NCI-H2029 treated with DMSO at 0.1 percent for 48 hours (cell line): ENCODE data around the gene ZGPAT.

Experiments used
- DNase-seq: peaks from one replicate; lab custom pipeline; 2025; lab: John Stamatoyannopoulos, UW

ZGPAT gene

GRCh38 chr20:63678667-63679465, 29.0 kb upstream of the ZGPAT start:
- no peak for DNase-seq

GRCh38 chr20:63679799-63680305, 28.0 kb upstream of the ZGPAT start:
- DNase-seq, result no peak

DNA sequence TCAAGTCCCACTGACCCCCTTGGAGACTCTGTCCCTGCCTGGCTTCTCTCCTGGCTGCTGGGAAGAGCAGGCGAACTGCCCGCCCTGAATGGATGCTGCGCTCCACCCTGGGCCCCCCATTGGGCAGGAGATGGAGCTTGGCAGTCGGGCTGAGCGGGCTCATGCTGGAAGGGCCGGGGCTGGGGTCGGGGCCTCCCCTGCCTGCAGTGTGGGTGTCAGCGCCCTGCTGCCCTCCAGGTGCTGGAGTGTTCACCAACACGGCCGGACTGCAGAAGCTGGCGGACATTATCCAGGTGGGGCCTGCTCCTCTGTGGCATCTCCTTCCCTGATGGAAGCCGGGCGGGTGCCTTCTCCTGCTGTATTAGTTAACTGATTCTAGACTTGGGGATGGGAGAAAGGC, 27.4 kb upstream of the ZGPAT start:
- DNase-seq, result no peak

DNA sequence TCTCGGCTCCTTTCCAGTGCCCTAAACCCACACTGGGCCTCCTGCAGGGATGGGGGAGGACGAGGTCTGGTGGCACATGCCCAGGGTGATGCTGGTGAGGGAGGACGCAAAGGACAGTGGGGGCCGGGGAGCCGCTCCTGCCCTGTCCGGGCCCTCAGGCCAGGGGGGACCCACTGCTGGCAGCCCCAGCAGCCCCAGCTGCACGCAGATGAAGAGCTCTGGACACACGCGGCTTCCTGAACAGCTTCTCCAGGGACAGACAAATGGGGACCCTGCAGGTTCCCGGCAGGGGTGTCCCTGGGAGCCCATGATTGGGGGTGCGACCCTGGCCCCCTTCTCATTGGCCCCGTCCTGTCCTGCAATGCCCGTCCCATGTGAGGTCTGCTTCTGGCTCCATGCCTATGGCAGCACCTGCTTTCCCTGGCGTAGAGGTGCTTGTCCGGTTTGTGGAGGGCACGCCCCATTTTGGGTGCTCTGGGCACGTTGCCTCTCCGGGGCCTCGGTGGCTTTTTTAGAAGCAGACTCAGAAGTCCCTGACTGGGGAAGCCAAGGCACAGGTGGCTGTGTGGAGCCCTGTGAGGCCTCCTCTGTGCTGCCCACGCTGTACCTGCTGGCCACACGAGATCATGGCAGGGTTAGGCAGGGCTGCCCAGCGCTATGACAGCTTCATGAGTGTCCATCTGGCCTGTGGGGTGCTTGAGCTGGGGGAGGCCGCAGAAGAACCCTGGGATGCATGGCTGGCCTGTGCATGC, 26.8 kb upstream of the ZGPAT start:
- no peak for DNase-seq

DNA sequence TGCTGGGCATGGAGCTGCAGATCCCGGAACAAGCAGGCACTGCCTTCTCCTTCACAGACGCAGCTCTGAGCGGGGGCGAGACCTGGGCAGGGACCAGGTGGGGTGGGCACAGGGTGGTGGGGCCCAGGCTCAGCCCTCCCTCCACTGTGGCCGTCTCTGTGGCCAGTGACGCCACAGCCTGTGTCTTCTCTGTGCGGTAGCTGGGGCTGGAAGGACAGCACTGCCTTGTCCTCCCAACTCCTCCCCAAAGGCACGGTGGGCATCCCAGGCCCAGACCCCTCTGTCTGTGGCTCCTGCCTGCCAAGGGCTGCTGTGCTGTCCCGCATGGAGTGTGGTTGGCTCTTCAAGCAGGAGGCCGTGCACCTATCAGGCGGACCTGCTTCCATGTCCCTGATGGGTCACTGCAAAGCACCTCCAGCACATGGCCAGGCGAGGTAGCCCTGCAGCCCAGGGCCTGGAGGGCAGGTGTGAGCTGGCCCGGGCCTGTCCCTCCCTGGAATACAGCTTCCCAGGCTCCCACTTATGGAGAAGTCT, 26.2 kb upstream of the ZGPAT start:
- no peak for DNase-seq

DNA sequence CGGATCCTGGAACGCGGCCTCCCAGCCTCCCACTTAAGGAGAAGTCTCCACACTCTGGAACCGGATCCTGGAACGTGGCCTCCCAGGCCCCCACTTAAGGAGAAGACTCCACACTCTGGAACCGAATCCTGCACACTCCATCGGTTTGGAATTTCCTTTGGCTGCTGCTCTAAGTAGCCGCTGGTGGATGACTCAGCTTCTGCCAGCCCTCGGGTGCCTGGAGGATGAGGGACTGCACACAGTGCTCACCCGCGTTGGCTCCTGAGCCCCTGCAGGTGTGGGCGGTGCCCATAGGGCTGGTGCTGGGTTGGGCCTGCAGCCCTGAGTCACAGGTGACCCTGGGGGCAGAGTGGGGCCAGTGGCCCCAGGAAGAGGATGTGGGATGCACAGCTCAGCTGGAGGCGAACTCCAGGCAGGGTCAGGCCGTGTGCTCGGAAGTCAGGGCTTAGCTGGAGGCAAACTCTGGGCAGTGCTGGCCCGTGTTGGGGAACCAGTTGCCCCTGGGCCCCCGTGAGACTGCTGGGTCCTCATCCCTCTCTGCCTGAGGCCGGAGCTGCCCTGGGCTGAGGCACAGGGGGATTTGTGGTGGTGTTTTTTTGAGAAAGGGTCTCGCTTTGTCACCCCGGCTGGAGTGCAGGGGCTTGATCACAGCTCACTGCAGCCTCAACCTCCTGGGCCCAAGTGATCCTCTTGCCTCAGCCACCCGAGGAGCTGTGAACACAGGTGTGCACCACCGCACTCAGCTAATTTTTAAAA, 25.3 kb upstream of the ZGPAT start:
- no peak for DNase-seq

DNA sequence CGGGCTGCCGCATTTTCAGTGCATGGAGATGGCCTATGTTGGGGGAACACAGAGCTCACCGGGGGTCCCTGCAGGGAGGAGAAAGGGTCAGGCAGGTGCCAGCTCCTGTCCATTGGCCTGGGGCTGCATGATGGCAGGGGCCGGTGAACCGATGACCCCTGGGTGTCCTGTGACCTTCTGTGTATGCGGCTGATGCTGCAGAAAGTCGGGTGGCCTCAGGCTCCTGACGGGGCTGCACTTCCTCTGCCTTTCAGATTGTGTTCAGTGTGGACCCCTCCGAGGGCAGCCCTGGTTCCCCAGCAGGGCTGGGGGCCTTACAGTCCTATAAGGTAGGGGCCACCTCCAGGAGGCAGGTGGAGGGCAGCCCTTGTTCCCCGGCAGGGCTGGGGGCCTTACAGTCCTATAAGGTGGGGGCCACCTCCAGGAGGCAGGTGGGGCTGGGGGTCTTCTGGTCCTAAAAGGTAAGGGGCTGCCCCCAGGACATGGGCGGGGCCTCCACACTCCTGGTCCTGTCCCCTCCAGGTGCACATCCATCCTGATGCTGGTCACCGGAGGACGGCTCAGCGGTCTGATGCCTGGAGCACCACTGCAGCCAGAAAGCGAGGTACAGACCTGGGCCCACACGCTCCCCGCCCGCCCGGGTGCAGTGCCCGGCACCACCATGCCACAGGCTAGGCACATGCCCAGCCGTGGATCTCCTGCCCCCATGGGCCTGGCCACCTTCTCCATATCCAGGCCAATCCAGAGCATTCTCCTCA, 22.4 kb upstream of the ZGPAT start:
- DNase-seq, result no peak

DNA sequence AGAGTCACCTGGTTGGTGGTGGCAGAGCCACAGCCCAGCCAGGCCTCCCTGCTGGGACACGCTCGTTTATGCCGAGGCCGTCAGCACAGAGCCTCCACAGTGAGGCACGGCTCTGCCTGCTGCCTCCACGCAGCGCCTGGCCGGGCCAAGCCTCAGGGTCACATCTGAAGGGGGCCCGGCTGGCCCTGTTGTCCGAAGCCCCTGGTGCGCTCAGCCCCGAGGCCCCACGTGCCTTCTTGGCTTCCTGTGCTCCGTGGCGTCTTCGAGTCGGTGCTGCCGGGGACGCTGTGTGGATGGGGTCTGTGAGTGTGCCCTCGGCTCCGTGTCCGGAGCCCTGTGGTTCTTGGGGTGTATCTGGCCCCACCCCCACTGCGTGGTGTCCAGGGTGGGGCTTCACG, 21.7 kb upstream of the ZGPAT start:
- no peak for DNase-seq

DNA sequence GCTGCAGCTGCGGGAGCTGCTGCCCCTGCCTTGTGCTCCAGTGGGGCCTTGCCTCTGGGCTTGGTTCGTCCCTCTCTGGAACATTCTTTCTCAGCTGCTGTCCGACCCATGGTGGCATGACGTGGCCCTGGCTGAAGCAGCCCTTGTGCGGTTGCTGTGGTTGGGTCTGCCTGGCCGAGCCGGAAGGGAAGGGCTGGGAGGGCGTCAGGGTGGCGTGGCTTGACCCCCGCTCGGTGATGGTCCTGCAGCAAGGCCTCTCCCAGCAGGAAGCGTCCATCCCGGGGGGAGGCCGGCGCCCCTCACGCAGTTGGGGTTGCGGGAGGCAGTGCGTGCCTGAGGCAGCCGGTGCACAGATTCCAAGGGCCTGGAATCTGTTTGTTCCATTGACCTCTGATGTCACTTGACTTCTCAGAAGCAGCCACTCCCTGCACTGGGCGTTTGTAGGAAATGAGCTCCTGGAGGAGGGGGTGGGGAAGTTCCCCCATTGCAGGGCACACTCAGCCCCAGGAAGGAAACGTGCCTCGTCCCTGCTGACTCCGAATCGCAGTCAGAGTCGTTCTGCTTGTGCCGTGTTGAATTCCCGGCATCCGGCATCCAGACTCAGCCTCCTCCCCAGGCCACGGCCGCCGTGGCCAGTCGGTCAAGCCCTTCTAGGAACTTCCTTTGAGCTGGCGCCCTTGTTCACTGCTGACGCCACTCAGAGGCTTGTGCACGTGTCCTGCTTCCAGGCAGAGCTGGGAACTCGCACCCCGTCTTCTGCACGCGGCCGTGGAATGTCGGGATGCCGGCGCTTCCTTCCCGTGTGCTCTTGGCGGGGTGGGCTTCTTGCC, 21.1 kb upstream of the ZGPAT start:
- no peak for DNase-seq

- DNase-seq, result no peak
These were observed 20.2 kb upstream of the ZGPAT start for GRCh38 chr20:63687419-63688178.

DNA sequence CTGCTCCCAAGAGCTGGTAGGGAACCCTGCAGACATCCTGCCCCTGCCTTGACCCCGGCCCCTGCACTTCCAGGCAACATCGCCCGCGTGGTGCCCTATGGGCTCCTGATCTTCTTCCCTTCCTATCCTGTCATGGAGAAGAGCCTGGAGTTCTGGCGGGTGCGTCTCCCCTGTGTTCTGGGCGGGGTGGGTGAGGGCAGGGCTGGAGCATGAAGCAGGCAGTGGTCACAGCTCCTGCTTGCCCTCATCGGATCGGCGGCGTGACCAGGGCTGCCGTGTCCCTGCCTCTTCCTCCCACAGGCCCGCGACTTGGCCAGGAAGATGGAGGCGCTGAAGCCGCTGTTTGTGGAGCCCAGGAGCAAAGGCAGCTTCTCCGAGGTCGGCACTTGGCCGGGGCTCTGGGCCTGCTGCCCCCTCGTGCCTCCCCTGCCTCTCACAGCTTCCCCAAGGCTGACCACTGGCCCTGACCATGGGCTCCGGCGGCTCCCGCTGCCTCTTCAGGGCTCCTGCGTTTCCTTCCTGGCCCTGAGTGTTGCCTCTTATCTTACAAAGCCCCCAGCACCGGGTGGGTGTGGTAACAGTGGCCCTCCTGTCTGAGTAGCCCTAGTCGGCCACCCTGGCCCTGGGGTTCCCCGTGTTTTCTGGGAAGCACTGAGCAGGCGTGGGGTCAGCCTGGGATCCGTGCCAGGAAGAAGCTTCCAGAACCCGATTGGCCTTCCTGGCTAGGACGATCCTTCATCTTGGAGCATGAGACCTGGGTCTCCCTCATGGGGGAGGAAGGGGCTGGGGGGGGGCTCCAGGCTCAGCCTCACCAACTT, 19.4 kb upstream of the ZGPAT start:
- no peak for DNase-seq

DNA sequence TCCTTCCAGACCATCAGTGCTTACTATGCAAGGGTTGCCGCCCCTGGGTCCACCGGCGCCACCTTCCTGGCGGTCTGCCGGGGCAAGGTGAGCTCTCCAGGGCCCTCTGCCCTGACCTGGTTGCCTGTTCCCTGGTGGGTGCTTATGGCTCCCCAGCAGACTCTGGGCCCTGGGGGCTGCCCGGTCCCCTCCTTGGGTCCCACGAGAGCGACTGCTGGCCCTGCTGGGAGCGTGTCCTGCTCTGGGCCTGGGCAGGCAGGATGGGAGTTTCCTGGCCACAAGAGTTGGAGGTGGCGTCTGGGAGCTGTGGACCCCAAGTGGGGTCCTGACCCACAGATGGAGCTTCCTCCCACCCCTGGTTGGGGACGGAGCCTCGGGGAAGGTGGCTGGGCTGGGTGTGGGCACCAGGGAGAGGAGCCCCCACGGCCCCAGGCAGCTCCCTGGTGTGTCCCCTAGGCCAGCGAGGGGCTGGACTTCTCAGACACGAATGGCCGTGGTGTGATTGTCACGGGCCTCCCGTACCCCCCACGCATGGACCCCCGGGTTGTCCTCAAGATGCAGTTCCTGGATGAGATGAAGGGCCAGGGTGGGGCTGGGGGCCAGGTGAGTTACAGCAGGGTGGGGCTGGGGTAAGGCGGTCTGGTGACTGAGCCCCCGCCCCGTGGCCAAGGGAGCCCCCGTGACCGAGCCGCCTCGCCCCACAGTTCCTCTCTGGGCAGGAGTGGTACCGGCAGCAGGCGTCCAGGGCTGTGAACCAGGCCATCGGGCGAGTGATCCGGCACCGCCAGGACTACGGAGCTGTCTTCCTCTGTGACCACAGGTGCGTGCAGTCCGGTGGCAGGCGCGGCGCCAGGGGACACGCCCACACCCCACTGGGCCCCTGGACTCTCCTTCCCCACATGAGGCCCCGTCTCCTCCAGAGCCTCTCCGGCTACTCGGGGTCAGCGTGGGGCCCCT, 18.5 kb upstream of the ZGPAT start:
- no peak for DNase-seq

GRCh38 chr20:63690003-63690897, 17.6 kb upstream of the ZGPAT start:
- DNase-seq, result no peak

DNA sequence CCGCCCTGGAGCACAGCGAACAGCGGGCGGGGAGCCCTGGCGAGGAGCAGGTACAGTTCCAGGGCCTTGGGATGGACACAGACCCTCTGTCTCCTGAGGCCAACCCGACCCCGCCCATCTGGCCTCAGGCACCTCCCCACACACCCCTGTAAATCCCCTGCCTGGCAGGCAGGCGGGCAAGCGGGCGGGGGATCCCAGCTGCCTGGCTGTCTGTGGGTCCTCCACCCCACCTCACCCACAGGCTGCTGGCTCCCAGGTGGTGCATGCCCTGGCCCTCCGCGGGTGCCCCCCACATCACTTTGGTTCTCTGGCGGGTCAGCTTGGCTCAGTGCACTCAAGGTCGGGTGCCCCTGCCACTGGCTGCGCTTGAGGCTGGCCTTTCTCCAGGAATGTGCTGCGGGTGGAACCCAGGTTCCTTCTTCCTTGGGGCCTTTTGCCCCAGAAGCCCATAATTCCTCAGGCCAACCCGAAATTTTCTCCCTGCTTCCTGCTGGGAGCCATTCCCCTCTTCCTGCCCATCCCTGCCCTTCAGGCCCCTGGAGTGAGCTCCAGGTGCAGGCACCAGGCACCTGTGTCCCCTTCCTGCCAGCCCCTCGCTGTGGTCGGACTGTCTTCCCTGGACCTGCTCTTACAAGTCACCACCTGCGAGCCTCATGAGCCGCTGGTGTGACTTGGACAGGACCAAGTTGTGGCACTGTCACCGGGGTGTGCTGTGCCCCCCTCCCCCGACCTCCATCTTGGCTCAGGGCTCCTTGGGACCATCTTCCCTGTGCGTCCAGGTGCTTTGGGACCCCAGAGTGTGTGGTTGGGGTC, 16.7 kb upstream of the ZGPAT start:
- no peak for DNase-seq

DNA sequence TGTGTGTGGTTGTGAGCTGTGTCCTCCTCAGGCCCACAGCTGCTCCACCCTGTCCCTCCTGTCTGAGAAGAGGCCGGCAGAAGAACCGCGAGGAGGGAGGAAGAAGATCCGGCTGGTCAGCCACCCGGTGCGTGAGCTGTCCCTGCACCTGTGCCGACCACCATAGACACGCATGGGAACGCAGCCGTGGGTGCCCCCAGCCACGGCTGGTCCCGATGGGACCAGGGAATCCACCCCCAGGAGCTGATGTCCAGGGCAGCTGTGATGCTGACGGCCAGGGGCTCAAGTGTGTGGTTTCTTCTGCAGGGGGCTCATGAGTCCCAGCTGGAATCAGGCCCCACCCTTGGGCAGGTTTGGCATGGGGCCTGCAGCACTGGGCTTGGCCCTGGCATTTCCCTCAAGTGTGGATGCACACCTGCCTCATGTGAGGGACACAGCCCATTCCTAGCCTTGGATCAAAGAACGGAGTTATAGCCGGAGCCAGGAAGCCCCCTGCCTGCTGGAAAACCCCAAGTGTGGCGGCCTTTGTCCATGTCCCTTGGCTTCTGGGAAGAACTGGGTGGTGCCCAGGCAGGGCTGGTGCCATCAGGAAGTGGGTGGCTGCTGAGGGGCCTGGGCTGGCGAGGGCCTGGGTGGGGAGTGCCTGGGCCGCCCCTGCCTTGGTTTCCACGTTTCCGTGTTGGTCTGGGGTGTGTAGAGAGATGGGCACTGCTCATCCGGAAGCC, 16.0 kb upstream of the ZGPAT start:
- DNase-seq, result no peak
